Endodermal cell (in vitro differentiated cells): ENCODE measurements around the gene FIS1. TPM values are rescaled to one million over a fixed set of nuclear protein-coding genes. Genes with fewer than 3 reads are reported as not detected.
A peak's percentile ranks its signal among the peaks of the same experiment; 100 is the strongest.

ENCODE experiments used
- DNase-seq: peaks from one replicate; pipeline ENCODE4 v3.0.0-alpha.2; 2017
- H3K27ac ChIP-seq: 2 replicates; pipeline ENCODE4 v1.5.1; 2013; ENCODE audit warnings: mild to moderate bottlenecking, low read depth, low read length, moderate library complexity
- H3K27me3 ChIP-seq: 2 replicates; pipeline ENCODE4 v1.6.1; 2013; ENCODE audit warnings: mild to moderate bottlenecking, low read length, moderate library complexity; ENCODE audit not compliant: insufficient read depth, control insufficient read depth, poor library complexity, severe bottlenecking
- H3K36me3 ChIP-seq: 2 replicates; pipeline ENCODE4 v1.7.0; 2013; ENCODE audit warnings: mild to moderate bottlenecking, low read length, moderate library complexity; ENCODE audit not compliant: control insufficient read depth, insufficient read depth
- H3K4me1 ChIP-seq: one replicate; pipeline ENCODE4 v1.7.0; 2013; ENCODE audit warnings: low read length; ENCODE audit not compliant: control insufficient read depth, insufficient read depth
- H3K4me3 ChIP-seq: 2 replicates; pipeline ENCODE4 v1.5.1; 2013; ENCODE audit warnings: mild to moderate bottlenecking, low read length, moderate library complexity
- H3K9ac ChIP-seq: 2 replicates; pipeline ENCODE4 v1.6.1; 2013; ENCODE audit warnings: mild to moderate bottlenecking, low read length, moderate library complexity; ENCODE audit not compliant: poor library complexity, severe bottlenecking; ENCODE audit errors: extremely low read depth
- H3K9me3 ChIP-seq: 2 replicates; pipeline ENCODE4 v1.6.1; 2013; ENCODE audit warnings: mild to moderate bottlenecking, low read length, moderate library complexity; ENCODE audit not compliant: control insufficient read depth
- H3K27ac Mint-ChIP-seq: 2 replicates; pipeline ENCODE4 v1.8.0; 2020; ENCODE audit warnings: mixed read lengths
- H3K27me3 Mint-ChIP-seq: 2 replicates; pipeline ENCODE4 v1.8.0; 2021; ENCODE audit warnings: mild to moderate bottlenecking, mixed read lengths; ENCODE audit not compliant: insufficient read depth
- H3K36me3 Mint-ChIP-seq: 2 replicates; pipeline ENCODE4 v1.8.0; 2020; ENCODE audit warnings: low read depth, mixed read lengths
- H3K4me1 Mint-ChIP-seq: 2 replicates; pipeline ENCODE4 v1.8.0; 2020; ENCODE audit warnings: mixed read lengths
- H3K4me3 Mint-ChIP-seq: 2 replicates; pipeline ENCODE4 v1.8.0; 2020; ENCODE audit warnings: mild to moderate bottlenecking, moderate library complexity, mixed read lengths
- H3K9me3 Mint-ChIP-seq: 2 replicates; pipeline ENCODE4 v1.8.0; 2020; ENCODE audit warnings: mild to moderate bottlenecking, mixed read lengths
- CTCF ChIP-seq: fragments of 200-600 bp; sonication (generic); conservative IDR thresholded peaks from 2 replicates; pipeline ENCODE4 v1.5.0; 2021; ENCODE audit warnings: antibody characterized with exemption, mild to moderate bottlenecking
- WGBS, 2 experiments: methylation state at CpG; one replicate each; pipeline versions ENCODE4 v1.1.5 to v1.1.7; 2013; ENCODE audit warnings: missing lambda C conversion rate in 2 of 2, mixed read lengths in 1 of 2; ENCODE audit not compliant: insufficient coverage in 1 of 2, insufficient read length in 1 of 2; 5-methylcytosine and 5-hydroxymethylcytosine counted together
- total RNA-seq, 2 donors: library from RNA; stranded (reverse); fragmentation: NEBNext Ultra II Directional in 1 of 2; extraction: Animal tissue kit (Norgen Biotek cat#: 25700) in 1 of 2; gene quantifications; 2 replicates in 1 of 2; 3 replicates in 1 of 2; pipeline ENCODE4 v1.2.1, GENCODE V29; 2021

The FIS1 gene
- total RNA-seq, 2 donors from 2014 or later: 99.9 to 102 TPM

GRCh38 chr7:101218236-101219125 lies 26.4 kb downstream of the FIS1 start:
- Histone ChIP-seq H3K4me1 (no peaks in the 10 kb centered on the region), H3K27ac (no peak overlapping the region), H3K27me3 (no peaks in the 10 kb centered on the region), H3K9ac (peak overlapping the region; percentile 94), H3K9me3 (no peaks in the 10 kb centered on the region), H3K4me3 (peak overlapping the region; percentile 99), H3K36me3 (peaks cover 14% of the 10 kb centered on the region)
- Mint-ChIP-seq H3K4me1 (peaks cover 13% of the 10 kb centered on the region), H3K27me3 (no peaks in the 10 kb centered on the region), H3K4me3 (peak overlapping the region; percentile 96), H3K27ac (peak overlapping the region; percentile 93), H3K36me3 (peaks cover 36% of the 10 kb centered on the region), H3K9me3 (no peaks in the 10 kb centered on the region)
- 15 to 18% methylated on average over 20 to 26 of the region's 26 CpGs for WGBS, 2 experiments
- no peak for DNase-seq
- no peak for TF ChIP-seq CTCF

DNA sequence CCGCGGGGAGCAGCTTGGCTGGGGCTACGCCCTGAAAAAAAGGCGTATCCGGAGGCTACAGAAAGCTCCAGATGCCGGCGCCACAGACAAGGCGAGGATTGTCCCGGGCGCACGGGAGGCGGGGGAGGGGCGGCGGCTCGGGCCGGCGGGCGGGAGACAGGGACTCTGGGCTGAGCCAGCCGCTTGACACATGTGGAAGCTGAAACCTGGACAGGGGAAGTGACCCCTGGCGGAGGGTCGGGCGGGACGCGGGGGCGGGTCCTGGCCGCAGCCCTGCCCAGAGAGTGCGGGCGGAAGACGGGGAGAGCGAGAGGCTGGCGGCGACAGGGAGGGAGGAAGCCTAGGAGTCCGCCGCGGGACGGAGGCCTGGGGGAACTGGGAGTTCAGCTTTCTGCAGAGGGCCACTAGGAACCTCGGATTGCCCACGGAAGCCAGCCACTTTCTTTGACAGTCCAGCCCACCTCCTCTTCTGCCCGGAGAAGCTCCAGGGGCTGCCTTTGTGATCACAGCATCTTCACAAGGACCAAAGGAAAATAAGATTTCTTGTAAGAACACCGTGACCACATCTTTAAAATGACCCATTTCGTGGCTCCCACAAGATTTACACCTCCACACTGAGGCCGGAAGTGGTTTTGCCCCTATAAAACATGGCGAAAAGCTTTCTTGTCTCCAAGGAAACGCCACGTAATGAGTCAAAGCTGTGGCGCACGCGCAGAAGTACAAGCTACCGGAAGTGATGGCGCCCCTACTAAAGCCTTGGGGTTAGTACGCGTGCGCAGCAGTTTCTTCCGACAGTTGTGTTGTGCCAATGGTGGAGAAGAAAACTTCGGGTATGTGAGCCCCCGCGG lies 27.3 kb downstream of the FIS1 start, which contains the start of the genes PLOD3 and ZNHIT1:
PLOD3 (minus strand) TSS at position 194 of the 848 bp plus-strand sequence. CDS start 307 bp downstream, outside the sequence.
ZNHIT1 (plus strand) TSS at position 778 of the 848 bp plus-strand sequence; CDS start at position 809, 31 bp downstream.
- 0 to 1% methylated on average over 32 to 57 of the region's 57 CpGs for WGBS, 2 experiments

More for the DNA sequence above, 27.3 kb downstream of the FIS1 start, which contains the start of the genes PLOD3 and ZNHIT1:
- Mint-ChIP-seq H3K4me3 (peak within 1 kb of the TSS; percentile 96), H3K36me3 (peaks cover 29% of the 10 kb centered on the region), H3K27me3 (no peaks in the 10 kb centered on the region), H3K4me1 (peaks cover 13% of the 10 kb centered on the region), H3K9me3 (no peaks in the 10 kb centered on the region), H3K27ac (peak within 1 kb of the TSS; percentile 94)
- Histone ChIP-seq H3K36me3 (peaks cover 7% of the 10 kb centered on the region), H3K4me1 (no peaks in the 10 kb centered on the region), H3K27me3 (no peaks in the 10 kb centered on the region), H3K9me3 (no peaks in the 10 kb centered on the region), H3K9ac (peak within 1 kb of the TSS; percentile 94), H3K4me3 (peak within 1 kb of the TSS; percentile 99), H3K27ac (peak within 1 kb of the TSS; percentile 88)
- TF ChIP-seq CTCF: peak; percentile 68
- DNase-seq: peak; percentile 97
